ENCODE measurements around the gene PTH1R.

The PTH1R gene

GRCh38 chr3:46930166-46930944, 52.8 kb downstream of the PTH1R start:
- H3K27ac ChIP-seq (ENCODE audit: poor library complexity, severe bottlenecking), result peak overlapping the region; percentile 47
- H3K4me1 ChIP-seq (ENCODE audit: insufficient read depth, poor library complexity, severe bottlenecking), result peaks cover 42% of the 10 kb centered on the region
- no peak for TF ChIP-seq CTCF (IDR thresholded peaks at IDR 0.05; ENCODE audit: poor library complexity, severe bottlenecking)
- no peak overlapping the region for H3K4me3 ChIP-seq (ENCODE audit: severe bottlenecking)
- ATAC-seq (ENCODE audit: low read depth), result no peak
- no peaks in the 10 kb centered on the region for H3K27me3 ChIP-seq (ENCODE audit: insufficient read depth, poor library complexity, severe bottlenecking)
- no peak for DNase-seq (ENCODE audit: low spot score)
- no peaks in the 10 kb centered on the region for H3K9me3 ChIP-seq (ENCODE audit: severe bottlenecking)
- H3K36me3 ChIP-seq (ENCODE audit: low read depth), result peaks cover 30% of the 10 kb centered on the region

DNA sequence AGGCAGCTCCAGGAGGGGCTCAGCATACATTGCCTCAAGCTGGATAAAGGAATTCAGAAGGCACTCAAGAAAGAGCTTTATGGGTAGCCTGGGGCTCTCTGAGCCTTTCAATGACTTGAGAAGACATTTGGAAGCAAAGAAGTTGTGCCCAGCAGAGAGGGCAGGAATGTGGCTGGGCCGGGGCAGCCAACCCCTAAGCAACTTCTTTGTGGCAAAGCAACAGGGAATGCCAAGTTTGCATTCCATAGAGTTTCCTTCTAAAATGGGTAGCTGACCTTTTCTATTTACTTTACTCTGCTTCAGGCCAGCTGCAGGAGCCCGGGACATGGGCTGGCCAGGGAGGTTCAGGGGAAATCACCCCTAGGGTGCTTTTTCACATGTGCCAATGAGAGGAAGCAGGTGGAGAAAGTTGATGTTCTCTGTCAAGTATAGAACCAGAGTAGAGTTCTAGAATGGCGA, 53.5 kb downstream of the PTH1R start:
- ATAC-seq (ENCODE audit: low read depth) (no peak), DNase-seq (ENCODE audit: low spot score) (no peak)
- H3K4me1 ChIP-seq (ENCODE audit: insufficient read depth, poor library complexity, severe bottlenecking), result peaks cover 48% of the 10 kb centered on the region
- H3K4me3 ChIP-seq (ENCODE audit: severe bottlenecking), result no peak overlapping the region
- no peaks in the 10 kb centered on the region for H3K27me3 ChIP-seq (ENCODE audit: insufficient read depth, poor library complexity, severe bottlenecking)
- no peaks in the 10 kb centered on the region for H3K9me3 ChIP-seq (ENCODE audit: severe bottlenecking)
- peaks cover 30% of the 10 kb centered on the region for H3K36me3 ChIP-seq (ENCODE audit: low read depth)
- no peak for TF ChIP-seq CTCF (IDR thresholded peaks at IDR 0.05; ENCODE audit: poor library complexity, severe bottlenecking)
- peak overlapping the region; percentile 47 for H3K27ac ChIP-seq (ENCODE audit: poor library complexity, severe bottlenecking)

- Histone ChIP-seq H3K36me3 (ENCODE audit: low read depth) (peaks cover 38% of the 10 kb centered on the region), H3K27ac (ENCODE audit: poor library complexity, severe bottlenecking) (peak overlapping the region; percentile 47), H3K4me1 (ENCODE audit: insufficient read depth, poor library complexity, severe bottlenecking) (peaks cover 49% of the 10 kb centered on the region), H3K9me3 (ENCODE audit: severe bottlenecking) (no peaks in the 10 kb centered on the region), H3K27me3 (ENCODE audit: insufficient read depth, poor library complexity, severe bottlenecking) (no peaks in the 10 kb centered on the region), H3K4me3 (ENCODE audit: severe bottlenecking) (no peak overlapping the region)
- DNase-seq (ENCODE audit: low spot score) (no peak), ATAC-seq (ENCODE audit: low read depth) (no peak)
- no peak for TF ChIP-seq CTCF (IDR thresholded peaks at IDR 0.05; ENCODE audit: poor library complexity, severe bottlenecking)
Observed at GRCh38 chr3:46931631-46932331, 54.3 kb downstream of the PTH1R start.

DNA sequence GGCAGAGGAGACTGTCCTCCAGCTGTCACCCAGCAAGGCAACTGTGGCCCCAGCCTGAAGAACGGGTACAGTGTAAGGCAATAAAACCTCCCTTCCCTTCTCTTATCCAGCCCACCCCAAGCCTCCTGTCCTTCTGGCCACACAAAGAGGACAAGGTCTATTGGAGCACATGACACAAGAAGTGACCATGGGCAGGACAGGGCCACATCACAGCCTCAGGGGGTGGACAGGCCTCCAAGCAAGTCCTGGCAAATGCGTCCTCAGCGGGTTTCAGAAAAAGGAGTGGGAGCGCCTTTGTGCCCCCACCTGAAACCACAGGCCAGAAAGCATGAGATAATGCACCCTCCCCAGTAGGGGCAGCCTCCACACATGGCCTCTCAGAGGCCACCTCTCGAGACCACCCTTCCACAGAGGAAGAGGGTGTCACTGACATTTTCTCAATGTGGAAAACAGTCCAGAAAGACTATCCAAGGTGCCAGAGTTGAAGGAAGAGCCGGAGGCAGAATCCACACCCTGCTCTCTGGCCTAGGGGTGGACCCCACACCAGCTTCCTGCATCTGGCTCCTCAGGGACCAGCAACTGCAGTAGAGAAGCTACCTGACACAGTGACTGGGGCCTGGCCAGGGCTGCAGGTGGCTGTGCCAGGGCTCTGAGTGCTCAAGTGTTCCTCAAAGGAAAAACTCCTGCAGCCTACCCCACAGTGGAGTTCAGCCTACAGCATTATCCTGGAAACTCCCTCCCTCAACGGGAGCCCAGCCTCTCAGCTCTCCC, 55.1 kb downstream of the PTH1R start:
- no peaks in the 10 kb centered on the region for H3K9me3 ChIP-seq (ENCODE audit: severe bottlenecking)
- H3K36me3 ChIP-seq (ENCODE audit: low read depth), result peaks cover 32% of the 10 kb centered on the region
- ATAC-seq (ENCODE audit: low read depth), result no peak
- no peak overlapping the region for H3K4me3 ChIP-seq (ENCODE audit: severe bottlenecking)
- peaks cover 49% of the 10 kb centered on the region for H3K4me1 ChIP-seq (ENCODE audit: insufficient read depth, poor library complexity, severe bottlenecking)
- H3K27me3 ChIP-seq (ENCODE audit: insufficient read depth, poor library complexity, severe bottlenecking), result no peaks in the 10 kb centered on the region
- TF ChIP-seq CTCF (IDR thresholded peaks at IDR 0.05; ENCODE audit: poor library complexity, severe bottlenecking), result no peak
- H3K27ac ChIP-seq (ENCODE audit: poor library complexity, severe bottlenecking), result peak overlapping the region; percentile 47
- no peak for DNase-seq (ENCODE audit: low spot score)
